Muscle of arm (tissue), 12 donors: ENCODE measurements around the gene ZG16. TPM values are rescaled to one million over a fixed set of nuclear protein-coding genes. Genes with fewer than 3 reads are reported as not detected.

ENCODE experiments used
- DNase-seq: peaks from one replicate; pipeline ENCODE4 v3.0.0-alpha.2; 2013
- polyA plus RNA-seq, 12 donors: library from polyadenylated mRNA; unstranded; fragments of 120-200 nt; gene quantifications; one replicate each; pipeline ENCODE4 v1.2.1, GENCODE V29; 2013; ENCODE audit not compliant: insufficient read length in 12 of 12

The ZG16 gene
- polyA plus RNA-seq, 12 donors = 0.05 to 4.4 TPM; not detected in 10

GRCh38 chr16:29820730-29821642 is 42.9 kb downstream of the ZG16 start:
- DNase-seq = no peak

- no peak for DNase-seq
These were observed 43.6 kb downstream of the ZG16 start for GRCh38 chr16:29821643-29822115.

- DNase-seq = no peak
These were observed 46.6 kb downstream of the ZG16 start for GRCh38 chr16:29824589-29825144.

GRCh38 chr16:29825145-29826044 is 47.3 kb downstream of the ZG16 start:
- DNase-seq = no peak

GRCh38 chr16:29826342-29826695 is 48.3 kb downstream of the ZG16 start:
- DNase-seq = no peak

- DNase-seq = no peak
These were observed 52.7 kb downstream of the ZG16 start for GRCh38 chr16:29830774-29831173.

GRCh38 chr16:29831490-29831889 is 53.4 kb downstream of the ZG16 start:
- no peak for DNase-seq

Other genes with a start within 250 kb of the ZG16 start
- gene SPN, start 115.0 kb upstream of the ZG16 start, polyA plus RNA-seq = 1 to 10 TPM in 3 of 12 donors, under 1 TPM in 7, not detected in 2; 0.72 to 8.2 (median 0.88) TPM
- 100 to 1,000 TPM in 1 of 12 donors, 10 to 100 TPM in 10, not detected in 1; 42.0 to 115 (median 54.3) TPM for gene QPRT, start 99.1 kb upstream of the ZG16 start, polyA plus RNA-seq
- 1 to 10 TPM in 1 of 12 donors, under 1 TPM in 9, not detected in 2; 0.10 to 1.4 (median 0.25) TPM for gene C16orf54, start 32.3 kb upstream of the ZG16 start, polyA plus RNA-seq
- gene KIF22, start 12.5 kb downstream of the ZG16 start, polyA plus RNA-seq = 10 to 100 TPM in 11 of 12 donors, not detected in 1; 23.1 to 55.3 (median 33.6) TPM
- gene MAZ, start 28.3 kb downstream of the ZG16 start, polyA plus RNA-seq = 100 to 1,000 TPM in 11 of 12 donors, not detected in 1; 185 to 364 (median 230) TPM
- 10 to 100 TPM in 10 of 12 donors, 1 to 10 TPM in 1, not detected in 1; 9.3 to 42.8 (median 13.9) TPM for gene PRRT2, start 33.9 kb downstream of the ZG16 start, polyA plus RNA-seq
- 10 to 100 TPM in 11 of 12 donors, not detected in 1; 22.9 to 47.7 (median 28.2) TPM for gene PAGR1, start 37.9 kb downstream of the ZG16 start, polyA plus RNA-seq
- gene MVP, start 42.2 kb downstream of the ZG16 start, polyA plus RNA-seq = 100 to 1,000 TPM in 1 of 12 donors, 10 to 100 TPM in 10, not detected in 1; 11.5 to 112 (median 18.7) TPM
- 10 to 100 TPM in 11 of 12 donors, not detected in 1; 32.1 to 48.9 (median 40.2) TPM for gene CDIPT, start 85.0 kb downstream of the ZG16 start, polyA plus RNA-seq
- 1 to 10 TPM in 10 of 12 donors, under 1 TPM in 1, not detected in 1; 0.99 to 9.6 (median 1.5) TPM for gene SEZ6L2, start 121.3 kb downstream of the ZG16 start, polyA plus RNA-seq
- 10 to 100 TPM in 1 of 12 donors, under 1 TPM in 9, not detected in 2; 0.27 to 10.5 (median 0.32) TPM for gene ASPHD1, start 122.2 kb downstream of the ZG16 start, polyA plus RNA-seq
- 10 to 100 TPM in 6 of 12 donors, 1 to 10 TPM in 5, not detected in 1; 7.6 to 21.0 (median 10.7) TPM for gene KCTD13, start 148.0 kb downstream of the ZG16 start, polyA plus RNA-seq
- gene TMEM219, start 183.8 kb downstream of the ZG16 start, polyA plus RNA-seq = 10 to 100 TPM in 11 of 12 donors, not detected in 1; 54.9 to 69.3 (median 60.5) TPM
- gene TAOK2, start 195.6 kb downstream of the ZG16 start, polyA plus RNA-seq = 10 to 100 TPM in 11 of 12 donors, not detected in 1; 24.9 to 47.2 (median 31.2) TPM
- gene HIRIP3, start 217.4 kb downstream of the ZG16 start, polyA plus RNA-seq = 10 to 100 TPM in 11 of 12 donors, not detected in 1; 10.2 to 15.6 (median 12.0) TPM
- 10 to 100 TPM in 11 of 12 donors, not detected in 1; 24.0 to 62.2 (median 32.7) TPM for gene INO80E, start 218.0 kb downstream of the ZG16 start, polyA plus RNA-seq
- gene DOC2A, start 232.8 kb downstream of the ZG16 start, polyA plus RNA-seq = 1 to 10 TPM in 4 of 12 donors, under 1 TPM in 6, not detected in 2; 0.30 to 1.4 (median 0.94) TPM
- gene C16orf92, start 244.9 kb downstream of the ZG16 start, polyA plus RNA-seq = not detected